GM12878 (cell line): ENCODE results near the gene HNRNPA2B1. TPM values are rescaled to one million over a fixed set of nuclear protein-coding genes. Genes with fewer than 3 reads are reported as not detected.

Source experiments
- ATAC-seq: fragments of 200-7000 bp; cut with Tn5 transposase; 3 replicates; pipeline ENCODE4 v1.9.1; 2020; ENCODE audit warnings: mild to moderate bottlenecking, moderate library complexity
- BruUV-seq: library from RNA; stranded (reverse); fragments of 400-500 nt; replicated peaks from 2 replicates; lab custom pipeline; 2021; lab: Mats Ljungman, UMichigan
- CTCF ChIA-PET: fragments of 300-600 bp; sonication (Branson Sonifier 250); formaldehyde crosslinking; extraction: SDS; loops from one replicate; lab custom pipeline; 2021; ENCODE audit warnings: inconsistent platforms; lab: Yijun Ruan, JAX
- POLR2A ChIA-PET: fragments of 350-600 bp; formaldehyde crosslinking; extraction: SDS; loops from one replicate; lab custom pipeline; 2021; ENCODE audit warnings: inconsistent platforms; lab: Charles Lee
- RAD21 ChIA-PET: fragments of 300-600 bp; sonication (Branson Sonifier 250); formaldehyde crosslinking; loops from one replicate; lab custom pipeline; 2023; ENCODE audit warnings: antibody characterized with exemption; ENCODE audit not compliant: unreplicated experiment; lab: Charles Lee
- SMC1A ChIA-PET: fragments of 300-600 bp; sonication (Branson Sonifier 250); formaldehyde crosslinking; loops from one replicate; lab custom pipeline; 2023; ENCODE audit not compliant: unreplicated experiment, uncharacterized antibody; lab: Charles Lee
- DNase-seq: peaks from one replicate; pipeline ENCODE4 v3.0.0-alpha.2; 2011; ENCODE audit warnings: low read depth, low spot score
- FAIRE-seq: peaks from 3 replicates; lab custom pipeline; 2011; peaks lifted over from hg19 to GRCh38; lab: Jason Lieb, UNC
- H2AFZ ChIP-seq: 2 replicates; pipeline ENCODE4 v1.6.0; 2011; ENCODE audit warnings: low read depth, low read length, control low read depth; ENCODE audit not compliant: control insufficient read depth
- H3K27ac ChIP-seq: 2 replicates; pipeline ENCODE4 v1.5.1; 2011; ENCODE audit warnings: control low read depth; ENCODE audit not compliant: control insufficient read depth, insufficient read depth
- H3K27me3 ChIP-seq, 2 experiments: replicated peaks in 1 of 2; 2 replicates each; pipeline versions ENCODE4 v1.6.0 to v1.6.1; 2011; ENCODE audit warnings: low read length in 1 of 2; ENCODE audit not compliant: control insufficient read depth in 2 of 2, insufficient read depth in 2 of 2
- H3K36me3 ChIP-seq, 2 experiments: 2 replicates each; pipeline ENCODE4 v1.5.1; 2011; ENCODE audit warnings: low read length in 1 of 2; ENCODE audit not compliant: control insufficient read depth in 2 of 2, insufficient read depth in 2 of 2
- H3K4me1 ChIP-seq: 2 replicates; pipeline ENCODE4 v1.6.1; 2011; ENCODE audit warnings: mild to moderate bottlenecking, low read length, moderate library complexity, mixed read lengths; ENCODE audit not compliant: control insufficient read depth, insufficient read depth
- H3K4me2 ChIP-seq: 2 replicates; pipeline ENCODE4 v1.6.0; 2011; ENCODE audit warnings: control low read depth; ENCODE audit not compliant: control insufficient read depth, insufficient read depth
- H3K4me3 ChIP-seq: fragments of 200-600 bp; sonication (generic); 2 replicates; pipeline ENCODE4 v1.5.1; 2016
- H3K79me2 ChIP-seq: 2 replicates; pipeline ENCODE4 v1.6.0; 2011; ENCODE audit warnings: low read length; ENCODE audit not compliant: control insufficient read depth, insufficient read depth
- H3K9ac ChIP-seq: 2 replicates; pipeline ENCODE4 v1.8.0; 2011; ENCODE audit warnings: low read length, control low read depth, mixed read lengths; ENCODE audit not compliant: control insufficient read depth, insufficient read depth
- H3K9me3 ChIP-seq: replicated peaks from 3 replicates; pipeline ENCODE4 v1.5.1; 2011; ENCODE audit warnings: mild to moderate bottlenecking, low read length; ENCODE audit not compliant: control insufficient read depth, insufficient read depth
- H4K20me1 ChIP-seq: 2 replicates; pipeline ENCODE4 v1.6.0; 2011; ENCODE audit not compliant: control insufficient read depth, insufficient read depth
- BRCA1 ChIP-seq: IDR thresholded peaks from 2 replicates; pipeline ENCODE4 v1.6.1; 2011; ENCODE audit warnings: low read depth, low read length, improper control_type of control experiment
- CBX5 ChIP-seq: sonication (generic); IDR thresholded peaks from 2 replicates; pipeline ENCODE4 v1.6.1; 2016; ENCODE audit warnings: low read depth, moderate library complexity, mild to moderate bottlenecking, inconsistent platforms
- CHD4 ChIP-seq: fragments of 200-600 bp; sonication (generic); IDR thresholded peaks from 2 replicates; pipeline ENCODE4 v1.6.1; 2016; ENCODE audit warnings: mild to moderate bottlenecking
- EP300 ChIP-seq, 2 experiments: fragments of 150-350 bp in 1 of 2; IDR thresholded peaks; 2 replicates each; pipeline ENCODE4 v1.6.1; 2011 to 2012; ENCODE audit warnings: low read depth in 2 of 2, low read length in 2 of 2, borderline replicate concordance in 1 of 2, improper control_type of control experiment in 1 of 2, inconsistent platforms in 1 of 2; ENCODE audit not compliant: control insufficient read depth in 1 of 2
- FOS ChIP-seq: IDR thresholded peaks from 3 replicates; pipeline ENCODE4 v1.6.1; 2011; ENCODE audit warnings: borderline replicate concordance; ENCODE audit not compliant: insufficient read length; ENCODE audit errors: extremely low read depth
- IKZF1 ChIP-seq: fragments of 450-650 bp; conservative IDR thresholded peaks from 2 replicates; pipeline ENCODE4 v1.6.1; 2017; ENCODE audit warnings: antibody characterized with exemption, mild to moderate bottlenecking
- IRF4 ChIP-seq: IDR thresholded peaks from 2 replicates; pipeline ENCODE4 v1.6.1; 2011; ENCODE audit warnings: low read depth, low read length
- MEF2B ChIP-seq: fragments of 450-650 bp; IDR thresholded peaks from 2 replicates; pipeline ENCODE4 v1.6.1; 2018; ENCODE audit warnings: mild to moderate bottlenecking, moderate library complexity; ENCODE audit not compliant: partially characterized antibody, poor library complexity, severe bottlenecking
- MXI1 ChIP-seq: fragments of 150-350 bp; IDR thresholded peaks from 2 replicates; pipeline ENCODE4 v1.6.1; 2011; ENCODE audit warnings: low read depth, mild to moderate bottlenecking, inconsistent platforms, low read length, improper control_type of control experiment
- NR2F1 ChIP-seq: fragments of 450-650 bp; conservative IDR thresholded peaks from 2 replicates; pipeline ENCODE4 v1.6.1; 2017; ENCODE audit warnings: mild to moderate bottlenecking
- PAX5 ChIP-seq: IDR thresholded peaks from 2 replicates; pipeline ENCODE4 v1.6.1; 2011; ENCODE audit warnings: low read depth, low read length, borderline replicate concordance
- POLR2A ChIP-seq: IDR thresholded peaks from 2 replicates; pipeline ENCODE4 v1.6.1; 2011; ENCODE audit warnings: low read depth, mild to moderate bottlenecking, low read length
- SREBF1 ChIP-seq: IDR thresholded peaks from 2 replicates; pipeline ENCODE4 v1.6.1; 2012; ENCODE audit warnings: mild to moderate bottlenecking, low read length
- ZBED1 ChIP-seq: IDR thresholded peaks from 2 replicates; pipeline ENCODE4 v1.6.1; 2016; ENCODE audit warnings: borderline replicate concordance
- ZNF24 ChIP-seq: fragments of 450-650 bp; IDR thresholded peaks from 2 replicates; pipeline ENCODE4 v1.6.1; 2017; ENCODE audit warnings: antibody characterized with exemption, mild to moderate bottlenecking
- ZSCAN29 ChIP-seq: fragments of 450-650 bp; IDR thresholded peaks from 2 replicates; pipeline ENCODE4 v1.6.1; 2017; ENCODE audit warnings: mild to moderate bottlenecking, moderate library complexity
- WGBS: methylation state at CpG from one replicate; pipeline ENCODE4 v1.1.6; 2016; ENCODE audit warnings: low lambda C conversion rate; ENCODE audit not compliant: insufficient replicate concordance, insufficient coverage; ENCODE audit errors: missing lambda C conversion rate; 5-methylcytosine and 5-hydroxymethylcytosine counted together
- in situ Hi-C: fragments of 300-500 bp; cut with MboI; formaldehyde crosslinking; loops from 9 replicates; pipeline ENCODE4 v1.14.3; 2018; ENCODE audit warnings: mixed read lengths
- intact Hi-C: fragments of 100-400 bp; cut with micrococcal nuclease; formaldehyde crosslinking; loops from one replicate; pipeline ENCODE4 v1.14.2; 2022; ENCODE audit not compliant: unreplicated experiment
- polyA plus RNA-seq, 11 experiments: library from polyadenylated mRNA; depleted of rRNA in 4 of 11; unstranded in 6 of 11; stranded (reverse) in 5 of 11; fragments of >200 nt; fragmentation: Nextera tagmentation in 4 of 11; fragmentation: Illumina TruSeq in 1 of 11; extraction: Ambion mirVana in 4 of 11; extraction: Trizol in 1 of 11; gene quantifications; 1 replicate in 1 of 11; 2 replicates in 10 of 11; pipeline versions ENCODE4 v1.2.1 to v1.2.3, GENCODE V29; 2011 to 2016; ENCODE audit warnings: inconsistent platforms in 2 of 11, missing spikeins in 2 of 11, low read depth in 1 of 11
- total RNA-seq, 4 experiments: library from RNA; depleted of rRNA in 3 of 4; stranded (reverse); fragments of >200 nt in 3 of 4; fragmentation: Illumina TruSeq in 1 of 4; extraction: Trizol in 1 of 4; gene quantifications; 2 replicates each; pipeline versions ENCODE4 v1.2.1 to v1.2.3, GENCODE V29; 2013 to 2021
- TF ChIP-seq, protein P1 (sequence below): IDR thresholded peaks from 2 replicates; pipeline ENCODE4 v1.6.1; 2011; ENCODE audit warnings: low read depth, mild to moderate bottlenecking, low read length, moderate library complexity, borderline replicate concordance; ENCODE audit errors: extremely low read depth
- TF ChIP-seq, protein P2 (sequence below): fragments of 450-650 bp; formaldehyde crosslinking; IDR thresholded peaks from 2 replicates; pipeline ENCODE4 v1.5.0; 2022; ENCODE audit warnings: mild to moderate bottlenecking, missing genetic modification characterization

The HNRNPA2B1 gene
- total and polyA plus RNA-seq, 10 of the 15 experiments (the other 5 are each of a cell fraction or from before 2014, with no cell fraction given): 295 to 1,396 (median 932) TPM

DNA sequence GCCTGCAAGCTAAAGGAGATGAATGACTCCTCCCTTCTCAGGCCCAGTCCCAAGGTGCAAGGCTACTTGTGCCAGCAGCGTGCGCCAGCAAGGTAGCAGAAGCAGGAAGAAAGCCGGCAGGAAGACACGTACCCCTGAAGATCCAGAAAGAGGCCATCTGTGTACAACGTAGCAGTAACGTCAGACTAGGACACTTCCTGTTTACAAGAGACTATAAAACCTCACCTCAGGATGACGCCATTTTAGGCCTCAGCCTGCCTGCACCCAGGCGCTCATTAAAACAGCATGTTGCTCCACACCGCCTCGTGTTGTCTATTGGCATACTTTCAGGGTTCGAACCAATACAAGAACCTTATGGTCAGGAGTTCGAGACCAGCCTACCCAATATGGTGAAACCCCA is 49.7 kb upstream of the HNRNPA2B1 start:
- ChIA-PET RAD21 (no interaction called here), POLR2A (no interaction called here), SMC1A (no interaction called here), CTCF (interaction anchor here (0.9 kb wide), 1 partner anchor 11 kb away, joined by 3 read pairs; no protein-coding TSS in a partner anchor)
- FAIRE-seq: no peak
- no peak for TF ChIP-seq ZNF24
- no peak for TF ChIP-seq NR2F1
- TF ChIP-seq FOS: no peak
- no peak for TF ChIP-seq EP300 (IDR thresholded peaks at IDR 0.05; ENCODE audit: borderline replicate concordance in 1 of 2, control insufficient read depth in 1 of 2, low read depth in 2 of 2, low read length in 2 of 2)
- no peak for TF ChIP-seq IRF4
- TF ChIP-seq ZSCAN29: no peak
- TF ChIP-seq POLR2A: no peak
- TF ChIP-seq CBX5: no peak
- no peak for TF ChIP-seq PAX5
- TF ChIP-seq, protein P1, sequence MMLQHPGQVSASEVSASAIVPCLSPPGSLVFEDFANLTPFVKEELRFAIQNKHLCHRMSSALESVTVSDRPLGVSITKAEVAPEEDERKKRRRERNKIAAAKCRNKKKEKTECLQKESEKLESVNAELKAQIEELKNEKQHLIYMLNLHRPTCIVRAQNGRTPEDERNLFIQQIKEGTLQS: no peak
- TF ChIP-seq BRCA1: no peak
- no peak for TF ChIP-seq IKZF1
- no peak for TF ChIP-seq ZBED1
- TF ChIP-seq MXI1: no peak
- TF ChIP-seq, protein P2, sequence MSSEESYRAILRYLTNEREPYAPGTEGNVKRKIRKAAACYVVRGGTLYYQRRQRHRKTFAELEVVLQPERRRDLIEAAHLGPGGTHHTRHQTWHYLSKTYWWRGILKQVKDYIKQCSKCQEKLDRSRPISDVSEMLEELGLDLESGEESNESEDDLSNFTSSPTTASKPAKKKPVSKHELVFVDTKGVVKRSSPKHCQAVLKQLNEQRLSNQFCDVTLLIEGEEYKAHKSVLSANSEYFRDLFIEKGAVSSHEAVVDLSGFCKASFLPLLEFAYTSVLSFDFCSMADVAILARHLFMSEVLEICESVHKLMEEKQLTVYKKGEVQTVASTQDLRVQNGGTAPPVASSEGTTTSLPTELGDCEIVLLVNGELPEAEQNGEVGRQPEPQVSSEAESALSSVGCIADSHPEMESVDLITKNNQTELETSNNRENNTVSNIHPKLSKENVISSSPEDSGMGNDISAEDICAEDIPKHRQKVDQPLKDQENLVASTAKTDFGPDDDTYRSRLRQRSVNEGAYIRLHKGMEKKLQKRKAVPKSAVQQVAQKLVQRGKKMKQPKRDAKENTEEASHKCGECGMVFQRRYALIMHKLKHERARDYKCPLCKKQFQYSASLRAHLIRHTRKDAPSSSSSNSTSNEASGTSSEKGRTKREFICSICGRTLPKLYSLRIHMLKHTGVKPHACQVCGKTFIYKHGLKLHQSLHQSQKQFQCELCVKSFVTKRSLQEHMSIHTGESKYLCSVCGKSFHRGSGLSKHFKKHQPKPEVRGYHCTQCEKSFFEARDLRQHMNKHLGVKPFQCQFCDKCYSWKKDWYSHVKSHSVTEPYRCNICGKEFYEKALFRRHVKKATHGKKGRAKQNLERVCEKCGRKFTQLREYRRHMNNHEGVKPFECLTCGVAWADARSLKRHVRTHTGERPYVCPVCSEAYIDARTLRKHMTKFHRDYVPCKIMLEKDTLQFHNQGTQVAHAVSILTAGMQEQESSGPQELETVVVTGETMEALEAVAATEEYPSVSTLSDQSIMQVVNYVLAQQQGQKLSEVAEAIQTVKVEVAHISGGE (CRISPR knock-in tag): no peak
- no peak for TF ChIP-seq MEF2B
- TF ChIP-seq CHD4: no peak
- TF ChIP-seq SREBF1: no peak
- H3K36me3 ChIP-seq: no peaks in the 10 kb centered on the region
- no peak overlapping the region for H3K27ac ChIP-seq
- no TSS peak for BruUV-seq
- H4K20me1 ChIP-seq: no peaks in the 10 kb centered on the region
- no peak overlapping the region for H3K9ac ChIP-seq
- intact Hi-C loops (no loop called here), in situ Hi-C loops (loop anchor here (25.0 kb wide), 1 partner anchor 262 kb away; no protein-coding TSS in a partner anchor)
- ATAC-seq: no peak
- H3K4me1 ChIP-seq: no peaks in the 10 kb centered on the region
- WGBS: 57% methylated on average over 12 of the region's 12 CpGs
- H3K4me2 ChIP-seq: no peak overlapping the region
- H3K79me2 ChIP-seq: no peaks in the 10 kb centered on the region
- no peak for DNase-seq
- no peaks in the 10 kb centered on the region for H3K27me3 ChIP-seq
- peak overlapping the region; percentile 7; the same call in 1 of the 2 replicates for H2AFZ ChIP-seq
- H3K9me3 ChIP-seq: no peaks in the 10 kb centered on the region
- H3K4me3 ChIP-seq: no peak overlapping the region
